ENCODE measurements around the gene NAPEPLD.
"Not testable (repeated sequence)": the region's sequence is repeated elsewhere in the genome, so short reads cannot be mapped to it uniquely, and the experiment has no call there.

The NAPEPLD gene

DNA sequence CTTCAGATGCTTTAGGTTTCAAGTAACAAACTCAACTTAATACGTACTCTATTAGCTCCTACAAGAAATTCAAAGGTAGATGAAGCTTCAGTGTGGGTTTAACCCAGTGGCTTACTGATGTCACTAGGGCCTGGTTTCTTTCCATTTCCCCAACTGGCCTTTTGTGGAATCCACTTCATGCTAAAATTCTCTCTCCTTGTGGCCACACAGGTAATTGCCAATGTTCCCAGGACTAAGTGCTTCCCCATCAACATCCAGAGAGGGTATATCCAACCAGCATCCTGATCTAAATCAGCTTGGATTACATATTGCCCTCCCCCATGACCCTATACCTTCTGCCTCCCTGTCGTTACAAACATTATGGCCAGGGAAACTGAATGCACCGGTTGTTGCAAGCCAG is 85.0 kb downstream of the NAPEPLD start:
- DNase-seq (ENCODE audit: low read depth), result no peak

DNA sequence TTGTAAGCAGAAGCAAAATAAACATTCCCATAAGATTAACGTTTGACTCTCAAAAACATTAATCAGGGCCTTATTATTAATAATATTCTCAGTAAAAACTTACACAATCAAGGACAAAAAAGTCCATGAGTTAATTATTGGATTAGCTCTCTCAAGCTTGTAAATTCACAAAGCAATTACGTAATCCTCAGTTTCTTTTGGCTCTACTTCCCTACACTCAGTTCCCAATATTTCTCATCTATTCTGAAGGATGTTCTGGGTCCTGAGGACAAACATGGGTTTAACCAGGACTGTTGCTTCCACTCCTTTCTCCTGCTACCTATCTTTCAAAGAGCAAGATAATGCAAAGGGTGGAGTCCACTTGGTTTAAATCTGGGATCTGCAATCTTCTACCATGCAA is 89.4 kb downstream of the NAPEPLD start:
- DNase-seq (ENCODE audit: low read depth), result no peak

DNA sequence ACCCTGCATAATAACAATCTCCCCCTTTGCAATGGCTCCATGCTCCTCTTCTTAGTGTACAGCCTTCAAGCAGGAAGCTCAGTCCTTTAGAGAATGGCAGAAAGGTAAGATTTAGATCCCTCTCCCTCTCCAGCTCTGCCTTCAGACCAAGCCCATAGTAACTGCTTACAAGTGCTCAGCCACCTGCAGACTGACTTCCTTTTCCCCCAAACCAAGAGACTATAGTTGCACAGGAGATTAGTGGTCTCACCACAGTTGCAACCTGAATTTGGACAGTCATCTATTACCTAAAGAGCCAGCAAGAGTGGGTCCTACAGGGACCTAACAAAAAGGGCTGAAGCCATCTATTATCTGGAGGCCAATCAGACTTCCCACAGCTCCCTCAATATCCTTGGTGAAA is 90.8 kb downstream of the NAPEPLD start:
- no peak for DNase-seq (ENCODE audit: low read depth)

DNA sequence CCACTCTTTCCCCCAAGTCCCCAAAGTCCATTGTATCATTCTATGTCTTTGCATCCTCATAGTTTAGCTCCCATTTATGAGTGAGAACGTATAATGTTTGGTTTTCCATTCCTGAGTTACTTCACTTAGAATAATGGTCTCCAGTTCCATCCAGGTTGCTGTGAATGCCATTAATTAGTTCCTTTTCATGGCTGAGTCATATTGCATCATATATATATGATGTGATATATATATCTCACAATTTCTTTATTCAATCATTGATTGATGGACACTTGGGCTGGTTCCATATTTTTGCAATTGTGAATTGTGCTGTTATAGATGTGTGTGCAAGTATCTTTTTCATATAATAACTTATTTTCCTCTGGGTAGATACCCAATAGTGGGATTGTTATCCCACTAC is 92.9 kb downstream of the NAPEPLD start:
- not testable (repeated sequence) for DNase-seq (ENCODE audit: low read depth)

- no peak for DNase-seq (ENCODE audit: low read depth)
Observed at GRCh38 chr7:103051519-103051918, 97.4 kb downstream of the NAPEPLD start.
